Stimulated activated CD4-positive, alpha-beta T cell treated with anti-CD3 and anti-CD28 coated beads, TNF-alpha, amount 100 ng/mL, for 48 hours (primary cell): ENCODE data around the gene NMT1.

Experiments used
- DNase-seq, 3 donors: peaks; one replicate each; pipeline ENCODE4 v3.0.0-alpha.2; 2020; ENCODE audit warnings: low read depth in 3 of 3

NMT1 gene

GRCh38 chr17:45060797-45061605, at the start of gene NMT1:
NMT1 (plus strand) TSS chr17:45061317; CDS start chr17:45061330, 13 bp downstream.
- peak; percentile 91 to 98 (median 91) for DNase-seq

GRCh38 chr17:45011767-45012166, 49.4 kb upstream of the NMT1 start:
- no peak for DNase-seq

DNA sequence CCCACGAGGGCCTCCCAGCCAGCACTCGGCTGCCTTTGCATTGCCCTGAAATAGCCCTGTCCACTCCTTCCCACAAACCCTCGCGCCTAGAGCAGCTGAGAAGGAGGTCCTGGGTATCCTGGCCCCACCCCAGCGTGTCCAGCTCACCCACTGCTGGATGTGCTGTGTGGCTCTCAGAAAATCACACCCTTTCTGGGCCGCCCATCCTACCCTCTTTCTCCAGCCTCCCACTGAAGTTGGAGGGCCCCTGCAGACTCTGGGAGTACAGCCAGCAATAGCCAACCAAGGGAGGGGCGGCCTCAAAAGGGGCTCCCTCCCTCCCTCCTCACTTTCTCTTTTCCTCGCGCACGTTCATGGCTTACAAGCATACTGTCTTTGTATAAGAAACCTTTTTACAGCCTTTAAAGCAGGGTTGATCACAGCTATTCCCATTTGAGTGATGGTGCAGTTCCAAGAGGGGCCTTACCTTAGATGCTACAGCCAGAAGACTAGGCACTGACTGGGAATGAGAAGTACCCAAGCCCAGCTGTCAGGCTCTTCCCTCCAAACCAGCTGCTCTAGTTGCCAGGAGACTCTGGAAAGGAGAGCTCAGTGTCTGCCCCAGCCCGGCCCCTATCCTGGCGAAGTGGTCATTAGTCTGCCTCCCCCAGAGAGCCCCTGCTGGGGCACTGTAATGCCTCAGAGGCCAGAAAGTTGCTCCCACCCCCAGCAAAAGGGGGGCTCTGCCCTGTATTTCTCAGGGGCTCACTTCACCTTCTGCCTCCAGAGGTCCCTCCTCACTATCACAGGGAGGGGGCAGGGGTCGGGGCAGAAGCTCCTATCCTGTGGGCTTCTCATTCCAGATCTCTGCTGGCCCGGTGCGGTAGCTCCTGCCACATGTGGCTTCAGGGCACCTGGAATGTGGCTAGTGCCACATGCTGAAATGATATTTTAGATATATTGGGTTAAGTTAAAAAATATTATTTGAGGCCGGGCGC, 47.8 kb upstream of the NMT1 start:
- no peak for DNase-seq

DNA sequence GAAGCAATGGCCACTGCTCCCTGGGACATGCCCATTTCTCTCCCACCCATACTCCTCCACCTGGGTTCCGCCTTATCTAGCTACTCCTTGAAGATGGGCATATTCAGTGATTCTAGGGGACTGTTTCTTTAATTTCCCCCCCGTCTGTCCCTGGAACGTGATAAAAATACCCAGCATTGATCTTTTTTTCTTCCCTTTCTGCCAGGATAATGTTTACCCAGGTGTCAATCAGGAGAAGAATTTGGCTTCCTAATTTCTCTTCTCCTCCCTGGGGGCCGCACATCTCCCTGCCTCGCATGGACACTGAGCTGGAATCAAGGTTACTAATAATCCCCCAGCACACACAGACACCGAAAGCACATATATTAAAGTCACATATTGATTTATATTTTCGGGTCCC, 44.9 kb upstream of the NMT1 start:
- no peak for DNase-seq

- DNase-seq = no peak
Measured at GRCh38 chr17:45016823-45017222, 44.3 kb upstream of the NMT1 start.

- DNase-seq = no peak
Measured at GRCh38 chr17:45018514-45018847, 42.6 kb upstream of the NMT1 start.

DNA sequence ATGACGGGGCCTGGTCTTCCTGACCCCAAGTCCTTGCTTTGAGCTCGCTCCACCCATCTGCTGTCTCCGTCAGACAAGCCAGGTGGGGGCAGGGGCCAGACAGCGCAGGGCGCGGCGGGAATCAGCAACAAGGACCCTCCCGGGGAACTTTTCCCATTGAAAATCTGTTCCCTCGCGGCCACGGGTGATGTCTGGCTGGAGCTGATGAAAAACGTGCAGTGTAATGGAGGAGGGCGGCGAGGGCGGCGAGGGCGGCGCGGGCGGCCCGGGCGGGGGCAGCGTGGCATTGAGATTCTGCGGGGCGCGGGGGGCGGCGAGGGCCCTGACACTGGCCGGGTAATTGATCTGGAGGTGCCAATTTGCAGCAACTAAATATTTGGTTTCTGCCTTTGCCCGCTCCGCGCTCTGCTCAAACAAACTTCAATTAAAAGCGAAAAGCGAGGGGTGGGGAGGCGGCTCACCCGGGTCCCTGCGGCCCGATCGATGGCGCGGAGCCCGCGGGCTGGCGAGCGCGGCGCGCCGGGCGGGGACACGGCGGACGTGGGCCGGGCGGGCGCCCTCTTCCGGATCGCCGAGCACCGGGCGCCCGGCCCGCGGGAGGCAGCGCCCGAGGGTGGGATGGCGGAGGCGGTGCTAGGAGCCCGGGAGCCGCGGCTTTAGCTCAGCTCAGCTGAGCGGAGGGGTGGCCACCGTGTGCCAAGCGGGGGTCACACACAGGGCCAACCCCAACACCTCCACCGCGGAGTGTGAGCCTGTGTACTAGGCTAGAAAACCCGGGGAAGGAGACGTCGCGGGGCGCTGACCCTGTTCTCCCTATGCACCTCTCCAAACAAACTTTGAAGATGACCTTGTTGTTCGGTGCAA, 42.0 kb upstream of the NMT1 start:
- peak in 1 of 3 donors; percentile 12 for DNase-seq

- no peak for DNase-seq
Measured at GRCh38 chr17:45020354-45021138, 40.6 kb upstream of the NMT1 start.

DNA sequence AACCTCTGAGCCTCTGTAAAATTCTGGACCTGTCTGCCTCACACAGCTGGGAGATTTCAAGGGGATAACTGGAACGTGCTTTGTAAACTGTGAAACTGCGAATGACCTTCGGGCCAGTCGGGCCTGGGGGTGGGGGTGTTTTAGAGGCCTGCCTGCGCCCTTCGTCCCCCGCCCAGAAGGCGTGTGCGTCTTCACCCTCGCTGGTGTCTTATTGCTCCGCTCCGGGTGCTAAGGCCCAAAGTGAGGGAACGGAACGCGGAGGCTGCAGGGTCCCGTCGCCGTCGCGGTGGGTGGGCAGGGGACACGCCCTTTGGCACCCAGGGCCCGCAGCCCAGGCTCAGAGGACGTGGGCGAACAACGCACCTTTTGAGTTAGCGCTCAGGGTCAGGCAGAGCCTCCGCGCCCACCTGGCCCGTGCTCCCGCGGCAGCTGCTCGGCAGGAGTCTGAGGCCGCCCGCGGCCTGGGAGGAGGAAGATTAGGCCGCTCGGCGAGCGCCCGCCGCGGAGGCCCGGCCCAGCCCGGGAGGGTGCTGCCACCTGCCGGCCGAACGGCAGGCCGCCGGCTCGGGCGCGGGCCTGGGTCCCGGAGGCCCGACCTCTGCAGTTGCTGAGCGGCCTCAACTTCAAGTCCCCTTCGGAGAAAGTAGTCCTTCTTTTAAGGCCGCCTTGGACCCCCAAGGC, 39.4 kb upstream of the NMT1 start:
- peak; percentile 29 to 66 (median 52) for DNase-seq

DNA sequence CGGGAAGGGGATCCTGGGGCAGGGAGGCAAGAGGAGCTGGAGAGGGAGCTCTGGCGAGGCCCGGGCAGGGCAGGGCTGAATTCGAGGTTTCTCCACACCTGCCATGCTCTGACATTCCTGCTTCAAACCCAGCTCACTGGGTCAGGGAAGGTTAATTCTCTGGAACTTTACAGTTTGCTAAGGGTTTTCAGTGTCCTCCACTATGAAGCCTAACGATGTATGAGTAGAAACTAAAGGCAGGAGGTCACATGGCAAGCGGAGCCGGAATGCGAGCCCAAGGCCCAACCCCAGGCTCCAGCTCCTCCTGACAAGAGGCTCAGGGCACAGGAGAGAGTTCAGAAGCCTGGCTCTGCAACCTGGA, 38.8 kb upstream of the NMT1 start:
- DNase-seq = no peak

GRCh38 chr17:45022655-45023339, 38.3 kb upstream of the NMT1 start:
- no peak for DNase-seq

- no peak for DNase-seq
Measured at GRCh38 chr17:45029096-45029495, 32.0 kb upstream of the NMT1 start.

DNA sequence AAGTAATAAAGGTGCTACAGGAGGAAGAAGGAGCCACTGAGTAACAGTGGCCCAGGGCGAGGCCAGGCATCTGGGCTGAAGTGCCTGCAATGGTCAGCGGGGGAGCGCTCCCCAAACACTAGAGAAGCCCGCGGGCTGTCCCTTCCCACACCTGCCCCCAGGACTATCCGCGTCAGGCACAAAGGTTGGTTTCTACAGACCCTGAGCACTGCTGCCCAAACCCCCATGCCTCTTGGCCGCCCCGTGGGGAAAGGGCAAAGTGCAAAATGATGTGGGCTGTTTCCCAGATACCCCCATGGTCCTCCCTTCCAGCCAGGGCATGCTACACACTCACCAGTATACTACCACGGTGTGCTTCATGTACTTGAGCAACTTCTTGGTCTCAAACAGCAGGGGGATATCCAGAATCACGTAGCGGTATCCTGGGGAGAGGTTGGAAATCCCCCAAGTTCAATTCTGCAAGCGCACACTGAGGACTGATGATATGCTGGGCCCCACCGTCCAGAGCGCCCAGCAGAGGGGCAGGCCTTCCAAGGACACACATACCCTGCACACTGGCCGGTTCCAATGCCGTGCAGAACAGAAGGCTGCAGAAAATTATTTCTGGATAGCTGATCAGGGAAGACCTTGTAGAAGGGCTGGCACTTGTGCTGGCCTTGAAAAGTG, 31.2 kb upstream of the NMT1 start:
- DNase-seq = no peak

DNA sequence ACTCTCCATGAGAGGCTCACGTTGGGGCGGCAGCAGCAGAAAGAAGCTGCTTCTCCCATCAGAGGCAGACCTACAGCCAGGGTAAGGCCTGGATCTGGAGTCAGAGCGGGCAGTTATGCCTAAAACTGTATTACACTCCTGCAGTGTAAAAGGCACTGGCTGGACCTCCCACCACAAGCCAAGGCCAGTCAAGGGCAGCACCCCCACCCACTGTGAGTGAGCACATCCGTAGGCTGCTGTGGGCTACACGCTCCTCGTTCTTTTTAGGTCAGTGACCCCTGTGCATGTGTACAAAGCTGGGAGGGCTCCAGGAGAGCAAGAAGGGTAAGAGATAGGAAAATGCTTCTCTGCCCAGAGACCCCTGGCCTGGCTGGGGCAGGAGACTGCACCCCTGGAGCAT, 30.4 kb upstream of the NMT1 start:
- no peak for DNase-seq

DNA sequence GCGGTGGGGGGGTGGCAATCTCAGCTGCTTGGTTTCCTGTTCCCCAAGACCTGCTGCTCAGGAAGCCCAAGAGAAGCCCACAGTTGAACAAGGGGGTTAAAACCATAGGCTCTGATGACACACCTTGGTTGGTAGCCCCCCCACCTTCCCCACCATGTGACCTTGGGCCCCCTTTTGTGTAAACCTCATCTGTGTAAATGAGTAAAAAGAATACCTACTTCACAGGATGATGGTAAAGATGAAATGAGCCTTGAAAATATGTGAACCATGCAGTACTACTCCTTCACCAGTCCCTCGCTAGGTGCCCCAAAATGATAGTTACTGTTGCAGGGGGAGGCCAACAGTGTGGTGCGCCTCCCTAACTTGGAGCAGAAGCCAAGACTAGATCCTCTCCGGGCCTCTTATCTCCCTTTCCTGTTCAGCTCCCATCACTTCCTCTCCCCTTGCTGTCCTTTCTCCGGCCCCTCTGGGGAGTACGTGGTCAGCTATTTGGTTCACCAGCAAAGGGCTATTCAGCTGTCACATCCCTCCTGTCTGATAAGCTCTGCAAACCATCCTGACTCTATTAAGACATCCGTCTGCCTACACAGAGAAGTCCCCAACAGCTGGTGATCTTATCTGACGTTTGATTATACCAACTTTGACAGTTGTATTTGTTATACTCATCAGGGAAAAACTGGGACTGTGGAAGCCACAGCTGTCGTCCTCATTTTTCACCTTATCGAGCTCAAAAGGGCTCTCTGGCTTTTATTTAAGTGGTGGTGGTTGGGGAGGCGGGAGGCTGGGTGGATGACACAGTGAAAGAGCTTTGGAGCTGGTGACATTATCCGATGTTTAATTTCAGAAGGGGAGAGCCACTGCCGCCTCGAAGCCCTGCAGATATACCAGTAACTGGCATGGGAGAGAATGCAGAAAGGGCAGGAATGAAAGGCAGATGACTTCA, 29.6 kb upstream of the NMT1 start:
- no peak for DNase-seq

GRCh38 chr17:45032174-45032541, 29.0 kb upstream of the NMT1 start:
- no peak for DNase-seq

GRCh38 chr17:45034599-45034998, 26.5 kb upstream of the NMT1 start:
- DNase-seq = no peak

DNA sequence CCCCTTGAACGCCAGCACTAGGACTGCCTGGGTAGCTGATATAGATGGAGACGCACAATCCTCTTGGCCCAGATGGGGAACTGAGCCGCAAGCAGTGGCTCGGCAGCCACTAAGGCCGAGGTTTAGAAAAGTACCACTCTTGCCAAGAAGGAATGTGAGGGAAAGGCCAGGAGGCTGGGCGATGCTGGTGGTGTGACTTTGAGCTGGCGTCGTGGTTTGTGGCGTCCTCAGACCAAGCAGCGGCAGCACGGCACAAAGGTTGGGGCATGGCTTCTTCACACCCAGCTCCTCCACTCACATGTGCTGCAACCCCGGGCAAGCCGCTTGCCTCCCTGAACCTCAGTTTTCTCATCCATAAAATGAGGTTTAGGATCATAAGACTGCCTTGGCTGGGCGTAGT, 25.3 kb upstream of the NMT1 start:
- no peak for DNase-seq
